ENCODE data around the gene CRACR2B. TPM values are rescaled to one million over a fixed set of nuclear protein-coding genes. Genes with fewer than 3 reads are reported as not detected.

The CRACR2B gene
- total RNA-seq, 1 donor from 2014 or later, result 43.6 TPM

DNA sequence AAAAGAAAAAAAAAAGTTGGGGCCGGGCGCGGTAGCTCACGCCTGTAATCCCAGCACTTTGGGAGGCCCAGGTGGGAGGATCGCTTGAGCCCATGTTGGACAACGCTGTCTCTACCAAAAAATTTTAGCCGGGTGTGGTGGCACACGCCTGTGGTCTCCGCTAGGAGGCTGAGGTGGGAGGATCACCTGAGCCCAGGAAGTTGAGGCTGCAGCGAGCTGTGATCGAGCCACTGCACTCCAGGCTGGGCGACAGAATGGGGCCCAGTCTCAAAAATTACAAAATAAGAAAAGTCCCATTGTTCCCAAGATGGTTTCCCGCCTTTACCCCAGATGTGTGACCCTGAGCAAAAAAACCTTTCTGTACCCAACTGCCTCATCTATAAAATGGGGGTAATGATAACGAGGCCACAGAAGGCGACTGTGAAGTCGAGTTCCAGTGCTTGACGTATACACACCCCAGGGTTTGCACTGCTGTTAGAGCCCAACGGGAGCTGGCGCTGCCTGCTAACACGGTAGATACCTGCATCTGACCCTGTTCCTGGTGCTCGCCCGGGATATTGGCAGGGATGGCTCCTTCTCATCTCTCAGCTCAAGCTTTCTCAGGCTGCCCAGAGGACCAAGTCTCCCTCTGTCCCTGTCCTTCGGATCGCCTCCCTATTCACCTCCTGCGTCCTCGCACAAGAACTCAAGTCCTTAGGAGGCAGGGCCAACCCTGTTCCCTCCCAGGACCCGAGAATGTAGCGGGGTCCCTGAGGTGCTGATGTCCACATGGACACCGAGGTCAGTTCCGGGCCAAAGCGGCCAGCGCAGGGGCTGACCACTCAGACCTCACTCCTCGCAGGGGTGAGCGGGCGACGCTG is 19.1 kb upstream of the CRACR2B start:
- Histone ChIP-seq H3K27ac (peak overlapping the region; percentile 99), H3K4me3 (peak overlapping the region; percentile 90), H3K9me3 (no peaks in the 10 kb centered on the region), H3K4me1 (peaks cover 48% of the 10 kb centered on the region), H3K36me3 (peaks cover 27% of the 10 kb centered on the region), H3K27me3 (ENCODE audit: low read depth) (no peaks in the 10 kb centered on the region)
- intact Hi-C loops (cut with DNase I), result no loop called here
- ATAC-seq (no peak), DNase-seq (no peak)
- TF ChIP-seq, protein P1, sequence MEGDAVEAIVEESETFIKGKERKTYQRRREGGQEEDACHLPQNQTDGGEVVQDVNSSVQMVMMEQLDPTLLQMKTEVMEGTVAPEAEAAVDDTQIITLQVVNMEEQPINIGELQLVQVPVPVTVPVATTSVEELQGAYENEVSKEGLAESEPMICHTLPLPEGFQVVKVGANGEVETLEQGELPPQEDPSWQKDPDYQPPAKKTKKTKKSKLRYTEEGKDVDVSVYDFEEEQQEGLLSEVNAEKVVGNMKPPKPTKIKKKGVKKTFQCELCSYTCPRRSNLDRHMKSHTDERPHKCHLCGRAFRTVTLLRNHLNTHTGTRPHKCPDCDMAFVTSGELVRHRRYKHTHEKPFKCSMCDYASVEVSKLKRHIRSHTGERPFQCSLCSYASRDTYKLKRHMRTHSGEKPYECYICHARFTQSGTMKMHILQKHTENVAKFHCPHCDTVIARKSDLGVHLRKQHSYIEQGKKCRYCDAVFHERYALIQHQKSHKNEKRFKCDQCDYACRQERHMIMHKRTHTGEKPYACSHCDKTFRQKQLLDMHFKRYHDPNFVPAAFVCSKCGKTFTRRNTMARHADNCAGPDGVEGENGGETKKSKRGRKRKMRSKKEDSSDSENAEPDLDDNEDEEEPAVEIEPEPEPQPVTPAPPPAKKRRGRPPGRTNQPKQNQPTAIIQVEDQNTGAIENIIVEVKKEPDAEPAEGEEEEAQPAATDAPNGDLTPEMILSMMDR (IDR thresholded peaks at IDR 0.05), result no peak

DNA sequence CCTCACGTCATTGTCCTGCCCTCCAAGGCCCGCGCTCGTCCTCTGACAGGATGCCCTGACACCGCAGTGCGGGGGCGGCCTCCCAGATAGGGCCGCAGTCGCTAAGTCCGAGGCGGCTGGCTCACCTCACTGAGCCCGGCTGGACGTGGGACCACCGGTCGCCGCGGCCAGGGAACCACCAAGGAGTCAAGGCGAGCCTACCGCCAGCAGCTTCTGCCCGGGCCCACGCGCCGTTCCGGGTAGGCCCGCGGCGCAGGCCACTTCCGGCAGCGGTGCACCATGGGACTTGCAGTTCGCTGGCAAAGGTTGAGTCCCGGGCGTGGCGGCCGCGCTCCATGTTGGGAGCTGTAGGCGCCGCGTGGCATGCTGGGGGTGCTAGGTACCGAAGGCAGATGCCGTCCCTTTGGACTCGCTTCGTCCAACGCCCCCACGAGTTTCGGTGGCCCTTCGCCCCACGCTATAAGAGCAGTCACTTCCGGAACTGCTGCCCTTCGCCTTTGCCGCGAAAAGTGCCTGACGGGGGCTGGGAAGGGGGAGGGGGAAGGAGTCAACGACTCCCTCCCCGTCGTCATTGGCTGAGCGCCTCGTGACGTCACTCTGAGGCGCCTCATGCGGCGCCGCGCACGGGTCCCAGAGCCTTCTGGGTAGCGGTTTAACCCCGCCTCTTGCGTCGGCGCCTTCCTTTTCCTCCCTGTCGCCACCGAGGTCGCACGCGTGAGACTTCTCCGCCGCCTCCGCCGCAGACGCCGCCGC is 18.3 kb upstream of the CRACR2B start, which contains the start of gene RPLP2:
Gene RPLP2 (plus strand): TSS at position 681 of the 753 bp plus-strand sequence. CDS start 268 bp downstream, outside the sequence.
- no peaks in the 10 kb centered on the region for H3K27me3 ChIP-seq (ENCODE audit: low read depth)
- H3K27ac ChIP-seq, result peak within 1 kb of the TSS; percentile 99
- DNase-seq (peak; percentile 99), ATAC-seq (peak; percentile 95 to 96)
- intact Hi-C loops (cut with DNase I), result no loop called here
- TF ChIP-seq, protein P1 (IDR thresholded peaks at IDR 0.05), result no peak
- H3K4me3 ChIP-seq, result peak within 1 kb of the TSS; percentile 90
- H3K36me3 ChIP-seq, result peaks cover 33% of the 10 kb centered on the region
- peaks cover 40% of the 10 kb centered on the region for H3K4me1 ChIP-seq
- no peaks in the 10 kb centered on the region for H3K9me3 ChIP-seq

DNA sequence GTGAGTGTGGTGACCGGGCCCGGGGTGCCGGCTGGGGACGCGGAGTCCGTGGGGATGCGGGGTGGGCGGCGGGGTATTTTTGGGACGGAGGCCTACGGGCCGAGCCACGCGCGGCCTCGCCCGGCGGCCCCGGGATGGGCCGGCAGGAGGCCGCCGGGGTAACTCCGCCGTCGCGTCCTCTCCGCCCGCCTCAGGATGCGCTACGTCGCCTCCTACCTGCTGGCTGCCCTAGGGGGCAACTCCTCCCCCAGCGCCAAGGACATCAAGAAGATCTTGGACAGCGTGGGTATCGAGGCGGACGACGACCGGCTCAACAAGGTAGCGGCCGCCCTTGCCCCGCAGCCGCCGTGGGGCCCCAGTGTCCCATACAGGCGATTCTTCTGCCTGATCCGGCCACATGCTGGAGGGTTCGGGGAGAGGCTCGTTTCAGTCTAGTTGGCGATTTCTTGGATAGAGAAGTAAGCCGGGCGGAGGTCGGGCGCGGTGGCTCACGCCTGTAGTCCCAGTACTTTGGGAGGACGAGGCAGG is 17.6 kb upstream of the CRACR2B start:
- intact Hi-C loops (cut with DNase I), result no loop called here
- Histone ChIP-seq H3K27ac (peak overlapping the region; percentile 99), H3K4me1 (peaks cover 35% of the 10 kb centered on the region), H3K27me3 (ENCODE audit: low read depth) (no peaks in the 10 kb centered on the region), H3K4me3 (peak overlapping the region; percentile 90), H3K36me3 (peaks cover 33% of the 10 kb centered on the region), H3K9me3 (no peaks in the 10 kb centered on the region)
- ATAC-seq (peak; percentile 3 to 18), DNase-seq (no peak)
- TF ChIP-seq, protein P1 (IDR thresholded peaks at IDR 0.05), result no peak

DNA sequence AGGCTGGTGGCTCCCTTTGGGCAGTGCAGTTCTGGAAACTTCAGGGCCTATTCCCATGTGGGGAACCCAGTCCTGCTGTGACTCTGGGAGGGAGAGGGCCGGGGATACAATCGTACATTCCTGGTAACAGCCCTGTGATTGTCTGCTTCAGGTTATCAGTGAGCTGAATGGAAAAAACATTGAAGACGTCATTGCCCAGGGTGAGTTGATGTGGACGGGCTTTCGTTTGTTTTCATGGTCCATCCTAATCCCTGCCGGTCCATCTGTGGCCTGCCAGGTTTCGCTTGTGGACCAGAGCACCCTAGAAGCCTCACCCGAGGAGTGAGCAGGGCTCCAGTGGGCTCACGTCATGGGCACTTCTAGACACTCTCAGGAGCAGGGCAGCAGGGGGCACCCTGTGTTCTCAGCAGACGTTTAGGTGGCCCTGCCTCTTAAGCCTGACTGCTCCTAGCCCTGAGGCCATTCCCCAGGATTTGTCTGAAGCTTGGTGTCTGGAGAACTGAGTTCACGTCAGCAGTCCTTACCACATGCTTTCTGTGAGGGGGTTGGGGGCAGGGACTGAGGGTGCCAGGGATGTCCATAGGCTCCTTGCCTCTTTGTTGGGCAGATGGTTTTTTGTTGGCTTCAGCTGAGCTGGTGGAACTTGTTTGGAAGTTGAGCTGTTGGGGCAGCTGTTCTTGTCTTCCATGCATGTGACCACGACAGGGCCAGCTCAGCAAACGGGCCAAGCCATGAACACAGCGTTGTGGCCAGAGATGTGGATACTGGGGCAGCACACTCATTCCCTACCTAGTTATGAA is 16.1 kb upstream of the CRACR2B start:
- Histone ChIP-seq H3K36me3 (peaks cover 33% of the 10 kb centered on the region), H3K9me3 (no peaks in the 10 kb centered on the region), H3K27me3 (ENCODE audit: low read depth) (no peaks in the 10 kb centered on the region), H3K4me3 (peak overlapping the region; percentile 90), H3K4me1 (peaks cover 29% of the 10 kb centered on the region), H3K27ac (no peak overlapping the region)
- no peak for DNase-seq
- intact Hi-C loops (cut with DNase I), result no loop called here
- ATAC-seq, result no peak
- TF ChIP-seq, protein P1 (IDR thresholded peaks at IDR 0.05), result no peak

DNA sequence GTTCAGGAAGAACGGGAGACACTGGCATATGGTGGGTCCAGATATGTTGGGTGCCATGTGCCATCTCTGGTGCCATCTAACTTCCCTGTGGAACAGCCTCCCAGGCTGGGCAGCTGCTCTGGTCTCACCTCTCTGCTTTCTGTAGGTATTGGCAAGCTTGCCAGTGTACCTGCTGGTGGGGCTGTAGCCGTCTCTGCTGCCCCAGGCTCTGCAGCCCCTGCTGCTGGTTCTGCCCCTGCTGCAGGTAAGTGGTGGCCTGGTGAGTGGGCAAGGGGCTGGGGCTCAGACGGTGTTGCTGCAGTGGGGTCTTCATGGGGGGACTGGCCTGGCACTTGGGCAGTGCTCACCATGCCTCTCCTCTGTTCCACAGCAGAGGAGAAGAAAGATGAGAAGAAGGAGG is 15.3 kb upstream of the CRACR2B start:
- H3K9me3 ChIP-seq, result no peaks in the 10 kb centered on the region
- DNase-seq (no peak), ATAC-seq (no peak)
- H3K27ac ChIP-seq, result no peak overlapping the region
- H3K4me3 ChIP-seq, result no peak overlapping the region
- no peaks in the 10 kb centered on the region for H3K27me3 ChIP-seq (ENCODE audit: low read depth)
- TF ChIP-seq, protein P1 (IDR thresholded peaks at IDR 0.05), result no peak
- intact Hi-C loops (cut with DNase I), result no loop called here
- peaks cover 33% of the 10 kb centered on the region for H3K36me3 ChIP-seq
- H3K4me1 ChIP-seq, result peaks cover 29% of the 10 kb centered on the region

All from lower lobe of right lung (tissue), 2 donors.